Umbilical cord (tissue), 2 donors: ENCODE data around the gene VAMP1. TPM values are rescaled to one million over a fixed set of nuclear protein-coding genes. Genes with fewer than 3 reads are reported as not detected.
"Not testable (repeated sequence)": the region's sequence is repeated elsewhere in the genome, so short reads cannot be mapped to it uniquely, and the experiment has no call there.

Source experiments
- DNase-seq: peaks from one replicate; pipeline ENCODE4 v3.0.0-alpha.2; 2015; ENCODE audit warnings: low spot score
- total RNA-seq: library from RNA; depleted of rRNA; stranded (reverse); fragments of >200 nt; gene quantifications from one replicate; pipeline ENCODE4 v1.2.3, GENCODE V29; 2014; ENCODE audit warnings: low replicate concordance; ENCODE audit not compliant: insufficient read depth

The VAMP1 gene
- total RNA-seq, 1 donor from 2014 or later: 1.2 TPM

GRCh38 chr12:6451348-6452244 lies 18.9 kb downstream of the VAMP1 start, which contains the start of gene TAPBPL:
TSS of gene TAPBPL (plus strand) at chr12:6452042. CDS start at chr12:6452249, 207 bp downstream.
- DNase-seq: peak; percentile 94

GRCh38 chr12:6450869-6451347 lies 19.6 kb downstream of the VAMP1 start:
- no peak for DNase-seq

- DNase-seq: peak; percentile 90
Observed at GRCh38 chr12:6450091-6450868, 20.2 kb downstream of the VAMP1 start.

- no peak for DNase-seq
Observed at GRCh38 chr12:6444704-6445688, 25.5 kb downstream of the VAMP1 start, which contains the start of gene CD27. TSS of gene CD27 (plus strand) at chr12:6444955. CDS start at chr12:6445096, 141 bp downstream.

GRCh38 chr12:6444031-6444430 lies 26.4 kb downstream of the VAMP1 start:
- DNase-seq: no peak

- DNase-seq: no peak
Observed at GRCh38 chr12:6443361-6443983, 27.0 kb downstream of the VAMP1 start.

- DNase-seq: no peak
Observed at GRCh38 chr12:6442836-6443235, 27.6 kb downstream of the VAMP1 start.

- no peak for DNase-seq
Observed at GRCh38 chr12:6440391-6440790, 30.1 kb downstream of the VAMP1 start.

GRCh38 chr12:6438345-6438744 lies 32.1 kb downstream of the VAMP1 start:
- no peak for DNase-seq

GRCh38 chr12:6437586-6437985 lies 32.9 kb downstream of the VAMP1 start:
- no peak for DNase-seq

GRCh38 chr12:6435961-6436715 lies 34.3 kb downstream of the VAMP1 start:
- no peak for DNase-seq

- no peak for DNase-seq
Observed at GRCh38 chr12:6434205-6435140, 36.0 kb downstream of the VAMP1 start.

GRCh38 chr12:6432991-6433390 lies 37.5 kb downstream of the VAMP1 start:
- no peak for DNase-seq

GRCh38 chr12:6430124-6430989 lies 40.1 kb downstream of the VAMP1 start:
- DNase-seq: peak; percentile 82

GRCh38 chr12:6428326-6428725 lies 42.2 kb downstream of the VAMP1 start:
- DNase-seq: no peak

- DNase-seq: not testable (repeated sequence)
Observed at GRCh38 chr12:6427796-6428195, 42.7 kb downstream of the VAMP1 start.

- DNase-seq: no peak
Observed at GRCh38 chr12:6426882-6427671, 43.4 kb downstream of the VAMP1 start.
